NCI-H510A treated with DMSO at 0.1 percent for 48 hours (cell line): ENCODE results near the gene KLHL29.

Source experiments
- DNase-seq: peaks from one replicate; lab custom pipeline; 2025; lab: John Stamatoyannopoulos, UW

Gene KLHL29

GRCh38 chr2:23422089-23423061, 37.4 kb downstream of the KLHL29 start:
- no peak for DNase-seq

GRCh38 chr2:23423062-23423872, 38.3 kb downstream of the KLHL29 start:
- DNase-seq, result no peak

GRCh38 chr2:23423873-23424680, 39.1 kb downstream of the KLHL29 start:
- DNase-seq, result no peak

GRCh38 chr2:23425338-23425871, 40.4 kb downstream of the KLHL29 start:
- DNase-seq, result no peak

GRCh38 chr2:23425885-23426262, 40.9 kb downstream of the KLHL29 start:
- no peak for DNase-seq

- DNase-seq, result no peak
Observed at GRCh38 chr2:23426263-23426905, 41.4 kb downstream of the KLHL29 start.

- no peak for DNase-seq
Observed at GRCh38 chr2:23427350-23427749, 42.4 kb downstream of the KLHL29 start.

GRCh38 chr2:23427976-23428375, 43.0 kb downstream of the KLHL29 start:
- no peak for DNase-seq

- no peak for DNase-seq
Observed at GRCh38 chr2:23429036-23429435, 44.1 kb downstream of the KLHL29 start.

- no peak for DNase-seq
Observed at GRCh38 chr2:23430263-23430662, 45.3 kb downstream of the KLHL29 start.

GRCh38 chr2:23432531-23432930, 47.6 kb downstream of the KLHL29 start:
- no peak for DNase-seq

- DNase-seq, result no peak
Observed at GRCh38 chr2:23433282-23433681, 48.3 kb downstream of the KLHL29 start.

- DNase-seq, result no peak
Observed at GRCh38 chr2:23434721-23435121, 49.7 kb downstream of the KLHL29 start.

- DNase-seq, result no peak
Observed at GRCh38 chr2:23435250-23436035, 50.5 kb downstream of the KLHL29 start.

GRCh38 chr2:23436346-23437098, 51.5 kb downstream of the KLHL29 start:
- no peak for DNase-seq

GRCh38 chr2:23441414-23441813, 56.4 kb downstream of the KLHL29 start:
- no peak for DNase-seq

- no peak for DNase-seq
Observed at GRCh38 chr2:23445450-23445868, 60.5 kb downstream of the KLHL29 start.

- no peak for DNase-seq
Observed at GRCh38 chr2:23446916-23447315, 61.9 kb downstream of the KLHL29 start.

- DNase-seq, result no peak
Observed at GRCh38 chr2:23447405-23447804, 62.4 kb downstream of the KLHL29 start.

GRCh38 chr2:23448906-23449305, 63.9 kb downstream of the KLHL29 start:
- DNase-seq, result no peak
